ENCODE measurements around the gene NEDD4L. TPM values are rescaled to one million over a fixed set of nuclear protein-coding genes. Genes with fewer than 3 reads are reported as not detected.

Gene NEDD4L
- total RNA-seq, 2 experiments from 2014 or later: 11.2 to 13.7 TPM

DNA sequence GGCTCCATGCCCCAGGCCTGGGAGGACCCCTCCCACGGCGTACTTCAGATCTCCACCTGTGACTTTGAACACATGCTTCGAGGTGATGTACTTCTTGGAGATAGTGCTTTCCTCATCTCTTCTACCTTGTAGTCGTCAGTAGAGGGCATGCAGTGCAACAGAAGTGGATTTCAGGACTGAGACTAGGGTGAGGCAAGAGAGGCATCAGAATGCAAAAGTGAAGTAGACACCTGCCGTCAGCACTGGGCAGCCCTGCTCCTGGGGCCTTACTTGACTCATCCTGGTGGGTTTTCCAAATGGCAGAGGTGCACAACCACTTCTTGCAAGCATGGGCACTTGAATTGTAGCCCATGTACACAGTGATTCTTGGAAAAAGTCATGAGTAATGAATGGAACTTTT lies 258.8 kb downstream of the NEDD4L start:
- intact Hi-C loops (cut with DNase I, micrococcal nuclease): loop anchor here (2.0 to 5.0 kb wide), 2 partner anchors 20 to 764 kb away; no protein-coding TSS in a partner anchor
- ATAC-seq (ENCODE audit: poor library complexity): peak; percentile 72

DNA sequence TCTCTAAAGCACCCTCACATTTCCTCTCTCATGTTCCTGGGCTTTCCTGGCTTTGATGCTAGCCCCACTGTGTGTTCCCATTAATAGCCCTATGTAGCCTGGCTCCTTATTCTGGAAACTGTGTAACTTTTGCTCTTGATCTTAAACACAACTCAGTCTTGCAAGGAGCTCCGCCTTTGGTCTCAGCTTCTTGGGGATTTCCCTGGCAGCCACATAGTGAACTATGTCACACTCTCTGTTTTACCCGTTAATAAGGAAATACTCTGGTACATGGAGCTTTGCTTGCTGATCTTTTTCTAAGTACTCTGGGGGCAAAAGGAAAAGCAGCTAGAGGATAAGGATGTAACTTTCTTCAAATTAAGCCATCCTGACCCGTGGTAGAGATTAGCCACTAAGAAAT lies 259.3 kb downstream of the NEDD4L start:
- peak overlapping the region in 1 of 2 donors; percentile 18 for H3K27ac ChIP-seq (ENCODE audit: low read depth in 1 of 2, low read length in 2 of 2)
- ATAC-seq (ENCODE audit: poor library complexity): peak; percentile 89
- peak in 5 of 14 experiments; percentile 16 to 71 (median 52) for DNase-seq
- peak overlapping the region; percentile 37 for H3K4me3 Mint-ChIP-seq
- ChIA-PET CTCF (interaction anchor here (1.2 kb wide), 1 partner anchor 18 kb away, joined by 3 read pairs; no protein-coding TSS in a partner anchor), POLR2A (interaction anchor here (1.0 to 1.1 kb wide), 3 partner anchors 8 to 18 kb away, joined by 4 to 7 read pairs (median 6); no protein-coding TSS in a partner anchor)
- intact Hi-C loops (cut with DNase I, micrococcal nuclease): loop anchor here (2.0 to 5.0 kb wide), 2 partner anchors 19 to 764 kb away; no protein-coding TSS in a partner anchor
- no peaks in the 10 kb centered on the region for H3K36me3 ChIP-seq (ENCODE audit: insufficient read depth, low read length)
- TF ChIP-seq, protein P1, sequence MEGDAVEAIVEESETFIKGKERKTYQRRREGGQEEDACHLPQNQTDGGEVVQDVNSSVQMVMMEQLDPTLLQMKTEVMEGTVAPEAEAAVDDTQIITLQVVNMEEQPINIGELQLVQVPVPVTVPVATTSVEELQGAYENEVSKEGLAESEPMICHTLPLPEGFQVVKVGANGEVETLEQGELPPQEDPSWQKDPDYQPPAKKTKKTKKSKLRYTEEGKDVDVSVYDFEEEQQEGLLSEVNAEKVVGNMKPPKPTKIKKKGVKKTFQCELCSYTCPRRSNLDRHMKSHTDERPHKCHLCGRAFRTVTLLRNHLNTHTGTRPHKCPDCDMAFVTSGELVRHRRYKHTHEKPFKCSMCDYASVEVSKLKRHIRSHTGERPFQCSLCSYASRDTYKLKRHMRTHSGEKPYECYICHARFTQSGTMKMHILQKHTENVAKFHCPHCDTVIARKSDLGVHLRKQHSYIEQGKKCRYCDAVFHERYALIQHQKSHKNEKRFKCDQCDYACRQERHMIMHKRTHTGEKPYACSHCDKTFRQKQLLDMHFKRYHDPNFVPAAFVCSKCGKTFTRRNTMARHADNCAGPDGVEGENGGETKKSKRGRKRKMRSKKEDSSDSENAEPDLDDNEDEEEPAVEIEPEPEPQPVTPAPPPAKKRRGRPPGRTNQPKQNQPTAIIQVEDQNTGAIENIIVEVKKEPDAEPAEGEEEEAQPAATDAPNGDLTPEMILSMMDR (IDR thresholded peaks at IDR 0.05): no peak
- no peaks in the 10 kb centered on the region for H3K9me3 Mint-ChIP-seq
- peaks cover 18% of the 10 kb centered on the region for H3K4me1 ChIP-seq (ENCODE audit: insufficient read depth, low read length)
- H3K27me3 ChIP-seq (ENCODE audit: control insufficient read depth in 1 of 2, insufficient read depth in 2 of 2, low read length in 2 of 2): no peaks in the 10 kb centered on the region
- peaks cover 0 to 6% of the 10 kb centered on the region in 2 experiments for H3K9me3 ChIP-seq (ENCODE audit: control insufficient read depth in 1 of 2, insufficient read depth in 1 of 2, low read length in 2 of 2)
- peaks cover 30% of the 10 kb centered on the region for H3K4me1 Mint-ChIP-seq (ENCODE audit: low read depth)
- H3K27ac Mint-ChIP-seq: peak overlapping the region; percentile 64
- peaks cover 3% of the 10 kb centered on the region for H3K36me3 Mint-ChIP-seq (ENCODE audit: low read depth)
- no peaks in the 10 kb centered on the region for H3K27me3 Mint-ChIP-seq
- no peak overlapping the region for H3K4me3 ChIP-seq (ENCODE audit: low read length)

More for the DNA sequence above, 258.8 kb downstream of the NEDD4L start:
- Mint-ChIP-seq H3K4me1 (ENCODE audit: low read depth) (peaks cover 30% of the 10 kb centered on the region), H3K36me3 (ENCODE audit: low read depth) (peaks cover 3% of the 10 kb centered on the region), H3K27me3 (no peaks in the 10 kb centered on the region), H3K9me3 (no peaks in the 10 kb centered on the region), H3K27ac (peak overlapping the region; percentile 64), H3K4me3 (peak overlapping the region; percentile 39)
- TF ChIP-seq, protein P1 (IDR thresholded peaks at IDR 0.05): no peak
- H3K9me3 ChIP-seq (ENCODE audit: control insufficient read depth in 1 of 2, insufficient read depth in 1 of 2, low read length in 2 of 2): peaks cover 0 to 6% of the 10 kb centered on the region in 2 experiments
- CTCF ChIA-PET: no interaction called here
- H3K4me1 ChIP-seq (ENCODE audit: insufficient read depth, low read length): peaks cover 16% of the 10 kb centered on the region
- H3K27me3 ChIP-seq (ENCODE audit: control insufficient read depth in 1 of 2, insufficient read depth in 2 of 2, low read length in 2 of 2): no peaks in the 10 kb centered on the region
- H3K36me3 ChIP-seq (ENCODE audit: insufficient read depth, low read length): no peaks in the 10 kb centered on the region
- no peak overlapping the region for H3K27ac ChIP-seq (ENCODE audit: low read depth in 1 of 2, low read length in 2 of 2)
- DNase-seq: peak in 3 of 14 experiments; percentile 17 to 30 (median 24)
- H3K4me3 ChIP-seq (ENCODE audit: low read length): no peak overlapping the region
- POLR2A ChIA-PET: interaction anchor here (1.1 kb wide), 2 partner anchors 10 to 19 kb away, joined by 6 to 7 read pairs; no protein-coding TSS in a partner anchor

DNA sequence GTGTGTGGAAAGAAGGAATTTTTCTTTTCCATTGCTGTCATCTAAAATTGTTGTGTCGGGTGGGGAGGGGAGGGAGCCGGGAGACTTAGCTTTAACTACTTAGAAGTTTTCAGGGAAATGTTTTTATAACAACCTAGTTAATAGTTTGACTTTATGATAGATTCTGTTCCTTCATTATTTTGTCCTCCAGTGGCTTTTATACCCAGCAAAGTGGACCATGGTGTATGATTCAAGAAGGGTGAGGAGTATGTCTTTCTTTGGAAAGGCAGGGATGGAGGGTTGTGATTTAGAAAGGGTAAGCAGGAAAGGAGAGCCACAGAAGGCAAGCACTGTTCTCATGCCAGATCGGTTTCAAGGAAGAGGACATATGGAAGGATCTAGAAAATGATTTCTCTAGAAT lies 261.8 kb downstream of the NEDD4L start:
- Mint-ChIP-seq H3K4me3 (no peak overlapping the region), H3K27ac (no peak overlapping the region), H3K27me3 (no peaks in the 10 kb centered on the region), H3K9me3 (no peaks in the 10 kb centered on the region), H3K36me3 (ENCODE audit: low read depth) (peaks cover 3% of the 10 kb centered on the region), H3K4me1 (ENCODE audit: low read depth) (peaks cover 55% of the 10 kb centered on the region)
- ChIA-PET CTCF (no interaction called here), POLR2A (no interaction called here)
- intact Hi-C loops (cut with DNase I, micrococcal nuclease): no loop called here
- peaks cover 41% of the 10 kb centered on the region for H3K4me1 ChIP-seq (ENCODE audit: insufficient read depth, low read length)
- H3K27ac ChIP-seq (ENCODE audit: low read depth in 1 of 2, low read length in 2 of 2): no peak overlapping the region
- no peaks in the 10 kb centered on the region for H3K27me3 ChIP-seq (ENCODE audit: control insufficient read depth in 1 of 2, insufficient read depth in 2 of 2, low read length in 2 of 2)
- H3K9me3 ChIP-seq (ENCODE audit: control insufficient read depth in 1 of 2, insufficient read depth in 1 of 2, low read length in 2 of 2): peaks cover 0 to 6% of the 10 kb centered on the region in 2 experiments
- DNase-seq: no peak
- no peaks in the 10 kb centered on the region for H3K36me3 ChIP-seq (ENCODE audit: insufficient read depth, low read length)
- ATAC-seq (ENCODE audit: poor library complexity): no peak
- TF ChIP-seq, protein P1 (IDR thresholded peaks at IDR 0.05): no peak
- H3K4me3 ChIP-seq (ENCODE audit: low read length): no peak overlapping the region

All from CD4-positive, alpha-beta T cell (primary cell).